SU-DHL-6 (cell line): ENCODE measurements around the gene PRSS38.

ENCODE experiments used
- EZH2phosphoT487 ChIP-seq: fragments of 200-600 bp; sonication (generic), shearing (Covaris generic); conservative IDR thresholded peaks from 2 replicates; pipeline ENCODE4 v1.6.1; 2018; ENCODE audit warnings: mild to moderate bottlenecking, antibody characterized with exemption, low read length, moderate library complexity, mixed read lengths
- TF ChIP-seq, protein P1 (sequence below): fragments of 200-600 bp; sonication (generic); IDR thresholded peaks from one replicate; pipeline ENCODE4 v1.5.1; 2017; ENCODE audit warnings: antibody characterized with exemption, mild to moderate bottlenecking, low read length, moderate library complexity; ENCODE audit not compliant: insufficient read depth, poor library complexity, severe bottlenecking

- TF ChIP-seq, protein P1, sequence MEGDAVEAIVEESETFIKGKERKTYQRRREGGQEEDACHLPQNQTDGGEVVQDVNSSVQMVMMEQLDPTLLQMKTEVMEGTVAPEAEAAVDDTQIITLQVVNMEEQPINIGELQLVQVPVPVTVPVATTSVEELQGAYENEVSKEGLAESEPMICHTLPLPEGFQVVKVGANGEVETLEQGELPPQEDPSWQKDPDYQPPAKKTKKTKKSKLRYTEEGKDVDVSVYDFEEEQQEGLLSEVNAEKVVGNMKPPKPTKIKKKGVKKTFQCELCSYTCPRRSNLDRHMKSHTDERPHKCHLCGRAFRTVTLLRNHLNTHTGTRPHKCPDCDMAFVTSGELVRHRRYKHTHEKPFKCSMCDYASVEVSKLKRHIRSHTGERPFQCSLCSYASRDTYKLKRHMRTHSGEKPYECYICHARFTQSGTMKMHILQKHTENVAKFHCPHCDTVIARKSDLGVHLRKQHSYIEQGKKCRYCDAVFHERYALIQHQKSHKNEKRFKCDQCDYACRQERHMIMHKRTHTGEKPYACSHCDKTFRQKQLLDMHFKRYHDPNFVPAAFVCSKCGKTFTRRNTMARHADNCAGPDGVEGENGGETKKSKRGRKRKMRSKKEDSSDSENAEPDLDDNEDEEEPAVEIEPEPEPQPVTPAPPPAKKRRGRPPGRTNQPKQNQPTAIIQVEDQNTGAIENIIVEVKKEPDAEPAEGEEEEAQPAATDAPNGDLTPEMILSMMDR: no peak
- no peak for TF ChIP-seq EZH2phosphoT487
These were observed 41.9 kb upstream of the PRSS38 start for GRCh38 chr1:227773558-227773957.
